GM20000 (cell line): ENCODE data around the gene PTPN3.
"Not testable (repeated sequence)": the region's sequence is repeated elsewhere in the genome, so short reads cannot be mapped to it uniquely, and the experiment has no call there.

Source experiments
- DNase-seq: peaks from one replicate; pipeline ENCODE4 v3.0.0; 2012; ENCODE audit warnings: low spot score
- CTCF ChIP-seq: IDR thresholded peaks from 2 replicates; pipeline ENCODE4 v1.5.1; 2012; ENCODE audit warnings: mild to moderate bottlenecking, control low read depth; ENCODE audit errors: extremely low read depth, missing control alignments

The PTPN3 gene

GRCh38 chr9:109346904-109347303, 151.2 kb downstream of the PTPN3 start:
- no peak for DNase-seq
- no peak for TF ChIP-seq CTCF

- no peak for DNase-seq
- TF ChIP-seq CTCF = no peak
These were observed 153.2 kb downstream of the PTPN3 start for GRCh38 chr9:109344866-109345265.

- no peak for TF ChIP-seq CTCF
- no peak for DNase-seq
These were observed 155.2 kb downstream of the PTPN3 start for GRCh38 chr9:109342878-109343277.

GRCh38 chr9:109341561-109341960, 156.5 kb downstream of the PTPN3 start:
- TF ChIP-seq CTCF = no peak
- DNase-seq = no peak

GRCh38 chr9:109340979-109341378, 157.1 kb downstream of the PTPN3 start:
- DNase-seq = not testable (repeated sequence)

GRCh38 chr9:109336409-109336808, 161.7 kb downstream of the PTPN3 start:
- no peak for TF ChIP-seq CTCF
- DNase-seq = no peak

- no peak for DNase-seq
- no peak for TF ChIP-seq CTCF
These were observed 162.2 kb downstream of the PTPN3 start for GRCh38 chr9:109335929-109336328.

- no peak for DNase-seq
- TF ChIP-seq CTCF = no peak
These were observed 163.0 kb downstream of the PTPN3 start for GRCh38 chr9:109335121-109335520.
